Esophagus squamous epithelium (tissue), 4 donors: ENCODE data around the gene SKP1.

Experiments
- CTCF ChIP-seq, 6 experiments: fragments of 450-650 bp in 4 of 6; fragments of 200-600 bp in 2 of 6; sonication (generic) in 2 of 6; IDR thresholded peaks; one replicate each; pipeline ENCODE4 v1.5.1; 2016 to 2019; ENCODE audit warnings: antibody characterized with exemption in 6 of 6, mild to moderate bottlenecking in 4 of 6, moderate library complexity in 4 of 6
- POLR2A ChIP-seq, 4 donors: fragments of 450-650 bp; IDR thresholded peaks; one replicate each; pipeline ENCODE4 v1.6.1; 2017; ENCODE audit warnings: antibody characterized with exemption in 4 of 4, mild to moderate bottlenecking in 4 of 4, moderate library complexity in 3 of 4

DNA sequence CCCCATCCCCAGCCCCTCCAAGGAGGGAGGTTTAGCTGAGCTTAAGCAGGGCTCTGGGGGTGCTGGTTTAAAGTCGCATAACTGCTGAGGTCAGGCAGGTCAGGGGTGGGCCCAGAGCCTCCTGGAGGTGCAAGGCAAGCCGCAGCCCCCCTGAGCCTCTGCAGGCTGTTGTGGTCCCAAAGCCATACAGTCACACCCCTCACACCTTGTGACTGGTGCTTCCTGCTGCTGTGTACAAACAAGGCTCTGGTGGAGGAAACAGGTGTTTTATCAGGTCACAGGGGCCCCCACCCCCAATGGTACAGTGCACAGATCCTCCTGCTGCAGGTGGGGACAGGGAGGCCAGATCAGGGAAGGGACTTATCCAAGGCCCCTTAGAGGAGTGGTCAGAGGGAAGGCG, 54.2 kb downstream of the SKP1 start:
- TF ChIP-seq CTCF (IDR thresholded peaks at IDR 0.05) (no peak), POLR2A (IDR thresholded peaks at IDR 0.05) (peak in 1 of 4 donors; percentile 21)
